Right lung (tissue), 5 donors: Measurements from ENCODE around the gene TAS1R2. TPM values are rescaled to one million over a fixed set of nuclear protein-coding genes. Genes with fewer than 3 reads are reported as not detected.
"Not testable (repeated sequence)": the region's sequence is repeated elsewhere in the genome, so short reads cannot be mapped to it uniquely, and the experiment has no call there.

Experiments
- DNase-seq, 2 donors: peaks; one replicate each; pipeline ENCODE4 v3.0.0-alpha.2; 2013
- polyA plus RNA-seq, 5 donors: library from polyadenylated mRNA; unstranded; fragments of 120-200 nt; gene quantifications; one replicate each; pipeline versions ENCODE4 v1.2.1 to v1.2.3, GENCODE V29; 2013; ENCODE audit warnings: inconsistent platforms in 1 of 5, low replicate concordance in 1 of 5; ENCODE audit not compliant: insufficient read length in 5 of 5, insufficient read depth in 1 of 5

The TAS1R2 gene
- polyA plus RNA-seq, 5 donors = not detected

GRCh38 chr1:18868801-18869424 is 9.5 kb upstream of the TAS1R2 start:
- DNase-seq = no peak

- no peak for DNase-seq
These were observed 8.9 kb upstream of the TAS1R2 start for GRCh38 chr1:18868354-18868753.

GRCh38 chr1:18866846-18867245 is 7.4 kb upstream of the TAS1R2 start:
- no peak for DNase-seq

GRCh38 chr1:18866314-18866713 is 6.9 kb upstream of the TAS1R2 start:
- no peak for DNase-seq

- DNase-seq = no peak
These were observed 5.7 kb upstream of the TAS1R2 start for GRCh38 chr1:18865176-18865575.

GRCh38 chr1:18861590-18861989 is 2.1 kb upstream of the TAS1R2 start:
- DNase-seq = no peak

GRCh38 chr1:18861082-18861481 is 1.6 kb upstream of the TAS1R2 start:
- DNase-seq = no peak

GRCh38 chr1:18858070-18858688 is 1.3 kb downstream of the TAS1R2 start:
- no peak for DNase-seq

GRCh38 chr1:18856435-18856834 is 3.0 kb downstream of the TAS1R2 start:
- no peak for DNase-seq

GRCh38 chr1:18855573-18855972 is 3.9 kb downstream of the TAS1R2 start:
- no peak for DNase-seq

- no peak for DNase-seq
These were observed 5.0 kb downstream of the TAS1R2 start for GRCh38 chr1:18854331-18855025.

GRCh38 chr1:18852501-18852900 is 7.0 kb downstream of the TAS1R2 start:
- no peak for DNase-seq

GRCh38 chr1:18849261-18849711 is 10.2 kb downstream of the TAS1R2 start:
- DNase-seq = peak; percentile 86 to 88

GRCh38 chr1:18847723-18848122 is 11.7 kb downstream of the TAS1R2 start:
- DNase-seq = not testable (repeated sequence)

- no peak for DNase-seq
These were observed 19.3 kb downstream of the TAS1R2 start for GRCh38 chr1:18840145-18840544.

GRCh38 chr1:18836654-18837053 is 22.8 kb downstream of the TAS1R2 start:
- DNase-seq = no peak

GRCh38 chr1:18832319-18832718 is 27.1 kb downstream of the TAS1R2 start:
- not testable (repeated sequence) for DNase-seq

- DNase-seq = no peak
These were observed 27.8 kb downstream of the TAS1R2 start for GRCh38 chr1:18831656-18832055.

- no peak for DNase-seq
These were observed 28.9 kb downstream of the TAS1R2 start for GRCh38 chr1:18830596-18830995.

GRCh38 chr1:18829671-18830070 is 29.8 kb downstream of the TAS1R2 start:
- no peak for DNase-seq

- DNase-seq = no peak
These were observed 31.2 kb downstream of the TAS1R2 start for GRCh38 chr1:18828224-18828623.

- DNase-seq = no peak
These were observed 36.0 kb downstream of the TAS1R2 start for GRCh38 chr1:18823438-18823837.
